HG03196 (cell line): Measurements from ENCODE around the gene CROCC2.

ENCODE experiments used
- ATAC-seq: cut with Tn5 transposase; IDR thresholded peaks from one replicate; pipeline ENCODE4 v1.9.1; 2021; ENCODE audit not compliant: unreplicated experiment

The CROCC2 gene

GRCh38 chr2:241033336-241033987 is 127.3 kb downstream of the CROCC2 start:
- no peak for ATAC-seq

- no peak for ATAC-seq
Observed at GRCh38 chr2:241033994-241034393, 127.9 kb downstream of the CROCC2 start.

DNA sequence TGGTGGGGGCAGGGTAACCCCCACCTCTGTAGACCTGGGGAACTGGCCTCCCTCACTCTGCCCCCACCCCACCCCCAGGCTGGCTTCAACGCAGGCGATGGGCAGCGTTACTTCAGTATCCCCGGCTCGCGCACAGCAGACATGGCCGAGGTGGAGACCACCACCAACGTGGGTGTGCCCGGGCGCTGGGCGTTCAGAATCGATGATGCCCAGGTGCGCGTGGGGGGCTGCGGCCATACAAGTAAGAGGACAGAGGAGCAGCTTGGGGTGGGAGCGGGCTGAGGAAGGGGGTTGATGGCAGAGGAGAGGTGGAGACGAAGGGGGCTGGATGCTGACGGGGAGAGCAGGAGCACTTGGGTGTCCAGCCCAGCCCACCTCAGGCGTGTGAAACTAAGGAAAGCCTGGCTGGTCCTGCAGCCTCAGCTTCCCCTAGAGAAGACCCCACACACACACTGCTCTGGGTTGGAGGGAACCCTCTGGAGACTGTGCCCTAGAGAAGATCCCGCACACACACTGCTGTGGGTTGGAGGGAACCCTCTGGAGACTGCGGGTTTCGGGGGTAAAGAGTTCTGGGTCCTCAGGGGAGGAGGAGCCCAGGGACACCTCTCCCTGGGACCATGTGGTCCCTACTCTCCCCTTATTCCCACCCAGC is 128.5 kb downstream of the CROCC2 start:
- ATAC-seq, result no peak

GRCh38 chr2:241035142-241035817 is 129.1 kb downstream of the CROCC2 start:
- no peak for ATAC-seq

GRCh38 chr2:241035818-241036396 is 129.8 kb downstream of the CROCC2 start:
- no peak for ATAC-seq

GRCh38 chr2:241036397-241036963 is 130.3 kb downstream of the CROCC2 start:
- ATAC-seq, result peak; percentile 62

DNA sequence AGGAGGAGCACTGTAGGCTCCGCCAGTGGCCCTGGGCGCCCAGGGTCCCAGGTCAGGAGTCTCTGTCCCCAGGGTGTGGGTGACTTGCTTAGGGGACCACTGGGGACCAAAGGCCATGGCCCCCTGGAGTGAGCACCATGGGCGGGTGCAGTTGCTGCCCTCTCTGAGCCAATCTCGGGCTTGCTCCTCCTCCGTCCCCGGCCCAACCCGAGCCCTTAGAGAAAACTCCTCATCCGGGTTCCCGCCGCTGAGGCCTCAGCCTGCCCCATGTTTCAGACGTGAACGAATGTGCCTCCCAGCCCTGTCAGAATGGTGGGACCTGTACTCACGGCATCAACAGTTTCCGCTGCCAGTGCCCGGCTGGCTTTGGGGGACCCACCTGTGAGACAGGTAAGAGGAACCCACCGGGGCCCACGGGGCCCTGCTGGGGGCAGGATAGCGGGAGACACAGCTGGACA is 130.9 kb downstream of the CROCC2 start:
- ATAC-seq, result no peak

DNA sequence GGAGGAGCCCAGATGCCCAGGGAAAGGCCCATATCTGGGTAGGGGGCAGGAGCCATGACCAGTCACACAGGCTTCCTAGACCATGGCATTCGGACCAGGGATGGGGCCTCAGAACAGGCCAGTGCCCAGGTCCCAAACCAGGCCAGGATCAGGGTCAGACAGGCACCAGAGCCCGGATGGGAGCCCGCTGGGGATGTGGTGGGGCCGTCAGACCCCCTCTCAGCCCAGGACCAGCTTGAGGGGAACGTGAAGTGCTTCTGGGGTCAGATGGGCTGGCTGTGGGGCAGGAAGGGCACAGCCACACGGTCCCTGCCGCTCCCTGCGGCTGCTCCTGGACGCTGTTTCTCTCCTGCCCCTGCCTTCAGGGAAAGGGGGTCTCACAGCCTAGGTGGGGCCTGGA is 131.4 kb downstream of the CROCC2 start:
- no peak for ATAC-seq

- no peak for ATAC-seq
Observed at GRCh38 chr2:241038374-241039180, 132.4 kb downstream of the CROCC2 start.

DNA sequence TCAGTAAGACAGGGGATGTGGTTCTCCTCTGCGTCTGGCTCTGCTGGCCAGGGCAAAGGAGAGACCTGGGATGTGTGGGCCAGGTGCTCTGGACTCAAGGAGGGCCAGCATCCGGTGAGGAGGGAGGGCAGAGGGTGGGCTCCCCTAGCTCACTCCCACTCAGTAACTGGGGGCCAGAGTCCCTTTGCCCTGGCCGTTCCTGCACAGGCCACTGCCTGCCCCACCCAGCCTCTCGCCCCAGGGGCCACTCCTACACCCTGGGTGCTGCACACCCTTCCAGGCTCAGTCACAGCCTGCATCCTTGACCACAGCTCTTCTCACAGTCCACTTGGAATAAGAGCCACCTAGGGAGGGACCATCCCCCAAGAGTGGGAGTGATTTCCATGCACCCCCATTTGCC is 133.3 kb downstream of the CROCC2 start:
- ATAC-seq, result no peak

- ATAC-seq, result no peak
Observed at GRCh38 chr2:241040081-241040803, 134.1 kb downstream of the CROCC2 start.

DNA sequence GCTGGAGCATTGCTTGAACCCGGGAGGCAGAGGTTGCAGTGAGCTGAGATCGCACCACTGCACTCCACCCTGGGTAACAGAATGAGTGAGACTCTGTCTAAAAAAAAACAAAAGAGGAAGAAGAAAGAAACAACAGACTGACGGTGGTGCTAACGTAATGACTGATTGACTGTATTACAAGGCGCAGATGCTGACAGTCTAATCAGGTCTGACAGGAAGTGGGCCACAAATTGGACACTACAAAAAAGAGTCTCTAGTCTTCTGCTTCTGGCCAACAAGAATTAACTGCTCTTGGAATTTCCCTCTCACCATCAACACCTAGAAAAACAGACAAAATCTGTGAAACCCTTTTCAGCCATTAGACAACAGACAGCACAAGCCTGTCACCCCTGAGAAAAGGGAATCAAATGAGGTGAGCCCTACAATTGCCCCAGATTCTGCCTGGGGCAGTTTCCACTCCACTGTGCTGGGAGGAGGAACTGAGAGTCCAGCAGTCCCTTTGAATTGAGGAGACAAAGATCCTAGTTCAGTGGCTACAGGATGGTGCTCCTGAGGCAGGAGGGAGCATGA is 135.5 kb downstream of the CROCC2 start:
- ATAC-seq, result peak; percentile 55
